NOMO-1 (cell line): ENCODE results near the gene CUL7.
"Not testable (repeated sequence)": the region's sequence is repeated elsewhere in the genome, so short reads cannot be mapped to it uniquely, and the experiment has no call there.

ENCODE experiments used
- DNase-seq, 2 experiments: peaks; one replicate each; lab custom pipeline; 2025; ENCODE audit not compliant: unreplicated experiment in 2 of 2; lab: John Stamatoyannopoulos, UW

Gene CUL7

DNA sequence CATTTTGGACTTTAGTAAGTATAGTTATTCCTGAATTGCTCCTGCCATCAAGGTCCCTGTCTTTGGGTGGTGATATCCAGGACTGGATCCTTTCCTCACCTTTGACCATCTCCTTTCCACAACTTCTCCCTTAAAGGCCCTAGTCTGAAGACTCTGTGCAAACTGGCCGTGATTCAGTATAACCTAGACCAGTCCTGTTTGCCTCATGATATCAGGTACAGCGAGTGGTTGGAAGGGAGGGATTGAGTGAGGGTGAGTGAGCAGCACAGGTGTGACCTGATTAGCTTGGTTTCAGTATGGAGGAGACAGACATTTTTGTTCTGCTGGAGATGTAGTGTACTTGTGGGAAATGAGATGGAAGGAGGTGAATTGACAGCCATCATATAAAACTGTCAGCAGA lies 34.5 kb downstream of the CUL7 start:
- DNase-seq = no peak

DNA sequence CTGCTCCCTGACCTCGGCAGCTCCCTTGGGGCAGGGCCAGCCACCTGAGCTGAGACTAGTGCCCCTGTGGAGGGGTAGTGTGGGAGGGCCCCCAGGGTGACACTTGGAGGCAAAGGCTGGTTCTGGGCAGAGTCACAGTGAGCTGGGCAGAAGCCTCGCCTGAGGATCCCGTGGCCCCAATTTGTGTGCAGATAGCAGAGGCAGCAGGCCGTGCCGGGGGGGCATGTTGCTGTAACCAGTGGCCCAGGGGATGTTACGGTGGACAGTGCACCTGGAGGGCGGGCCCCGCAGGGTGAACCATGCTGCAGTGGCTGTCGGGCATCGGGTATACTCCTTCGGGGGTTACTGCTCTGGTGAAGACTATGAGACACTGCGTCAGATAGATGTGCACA lies 36.7 kb downstream of the CUL7 start:
- DNase-seq = no peak

GRCh38 chr6:43016176-43016942 lies 37.3 kb downstream of the CUL7 start:
- DNase-seq = no peak

DNA sequence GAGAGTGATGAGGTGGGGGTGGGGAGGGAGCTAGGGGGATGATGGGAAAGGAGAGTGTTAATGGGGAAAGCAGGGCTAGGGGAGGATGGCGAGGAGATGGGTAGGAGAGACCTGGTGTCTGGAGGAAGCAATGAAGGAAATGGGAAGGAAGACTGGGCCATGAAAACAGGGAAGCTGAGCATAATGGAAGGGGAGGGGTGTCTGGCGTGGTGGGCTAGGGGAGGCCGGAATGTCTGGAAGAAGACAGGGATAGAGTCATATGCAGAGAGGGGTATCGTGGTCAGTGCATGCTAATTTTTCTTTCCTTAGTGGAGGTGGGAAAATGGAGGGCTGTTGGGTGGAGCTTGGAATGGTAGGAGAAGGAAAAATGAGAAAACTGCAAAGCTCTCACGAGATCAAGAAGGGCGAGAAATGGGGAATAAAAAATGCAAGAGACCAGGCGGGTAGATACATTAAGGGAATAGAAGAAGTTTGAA lies 39.2 kb downstream of the CUL7 start:
- DNase-seq = no peak

DNA sequence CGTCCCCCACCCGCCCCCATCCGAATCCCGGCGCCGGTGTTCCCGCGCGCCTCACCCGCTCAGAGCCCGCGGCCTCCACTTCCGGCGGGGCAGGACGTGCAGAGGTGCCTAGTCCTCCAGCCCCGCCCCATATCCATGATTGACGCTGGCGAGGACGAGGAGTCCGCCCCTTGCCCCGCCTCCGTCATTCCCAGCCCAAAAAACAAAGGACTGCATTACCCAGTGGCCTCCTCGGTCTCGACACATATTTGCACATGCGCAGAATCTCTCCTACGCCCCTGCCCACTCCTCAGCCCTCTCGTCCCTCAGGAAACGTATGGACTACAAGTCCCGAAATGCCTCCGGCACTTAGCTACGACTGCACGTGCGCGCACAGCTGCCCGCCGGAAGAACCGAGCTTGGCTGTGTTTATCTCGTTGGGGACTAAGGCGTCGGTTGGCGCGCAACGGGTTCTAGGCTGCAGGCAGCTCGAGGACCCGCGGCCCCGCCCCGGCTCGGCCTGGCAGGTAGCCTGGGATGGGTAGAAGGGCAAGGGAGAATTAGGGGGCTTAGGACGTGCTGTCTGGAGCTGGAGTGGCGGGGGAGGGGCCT lies 39.7 kb downstream of the CUL7 start, which contains the start of the genes KLHDC3 and MEA1:
KLHDC3 (plus strand) TSS at position 407 of the 591 bp plus-strand sequence. CDS start 2,944 bp downstream, outside the sequence.
MEA1 (minus strand) TSS at position 104 of the 591 bp plus-strand sequence. CDS start 133 bp downstream, outside the sequence.
- peak; percentile 99 to 100 for DNase-seq

GRCh38 chr6:43013097-43013842 lies 40.4 kb downstream of the CUL7 start:
- peak in 1 of 2 experiments; percentile 51 for DNase-seq

DNA sequence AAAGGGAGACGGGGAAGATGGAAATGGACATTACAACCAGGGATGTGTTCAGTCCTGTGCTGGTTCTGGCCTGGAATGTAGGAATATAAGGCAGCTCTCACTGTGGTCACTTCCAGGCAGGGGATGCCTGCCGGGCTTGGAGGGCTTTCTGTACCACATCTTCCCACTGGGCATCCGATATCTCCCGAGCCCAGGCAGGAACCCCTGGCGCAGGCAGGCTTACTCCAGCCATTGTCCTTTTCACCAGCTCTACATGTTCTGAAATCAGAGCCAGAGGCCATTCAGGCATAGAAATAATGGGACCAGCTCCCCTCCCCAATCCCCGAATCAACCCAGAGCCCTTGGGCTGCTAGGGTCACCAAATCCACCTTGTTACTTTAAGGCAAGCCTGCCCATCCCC lies 41.3 kb downstream of the CUL7 start:
- DNase-seq = no peak

GRCh38 chr6:43011207-43011606 lies 42.4 kb downstream of the CUL7 start:
- no peak for DNase-seq

DNA sequence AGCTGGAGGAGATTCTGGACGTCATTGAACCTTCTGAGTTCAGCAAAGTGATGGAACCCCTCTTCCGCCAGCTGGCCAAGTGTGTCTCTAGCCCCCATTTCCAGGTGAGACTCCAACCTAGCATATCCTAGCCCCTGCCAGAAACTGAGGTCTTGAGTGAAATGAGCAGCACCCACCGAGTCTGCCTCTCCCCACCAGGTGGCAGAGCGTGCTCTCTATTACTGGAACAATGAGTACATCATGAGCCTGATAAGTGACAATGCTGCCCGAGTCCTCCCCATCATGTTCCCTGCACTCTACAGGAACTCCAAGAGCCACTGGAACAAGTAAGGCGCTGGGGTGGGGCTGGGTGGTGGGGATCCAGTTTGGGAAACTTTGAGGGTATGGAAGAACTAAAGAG lies 44.5 kb downstream of the CUL7 start:
- no peak for DNase-seq

DNA sequence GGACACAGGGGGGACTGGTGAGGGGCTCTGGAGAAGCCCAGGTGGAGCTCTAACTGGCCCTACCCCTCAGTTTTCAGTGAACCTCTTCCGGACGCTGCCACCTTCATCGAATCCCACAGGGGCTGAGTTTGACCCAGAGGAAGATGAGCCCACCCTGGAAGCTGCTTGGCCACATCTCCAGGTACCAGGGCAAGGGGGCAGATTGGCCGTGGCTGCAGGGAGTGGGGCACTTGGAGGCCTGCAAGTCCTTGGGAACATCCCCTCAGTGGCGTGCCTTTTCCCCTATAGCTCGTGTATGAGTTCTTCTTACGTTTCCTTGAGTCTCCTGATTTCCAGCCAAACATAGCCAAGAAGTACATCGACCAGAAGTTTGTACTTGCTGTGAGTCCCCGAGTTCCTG lies 46.5 kb downstream of the CUL7 start:
- DNase-seq = no peak

GRCh38 chr6:43006251-43006650 lies 47.4 kb downstream of the CUL7 start:
- DNase-seq = no peak

- no peak for DNase-seq
Observed at GRCh38 chr6:43005844-43006243, 47.8 kb downstream of the CUL7 start.

GRCh38 chr6:43001843-43002242 lies 51.8 kb downstream of the CUL7 start:
- no peak for DNase-seq

GRCh38 chr6:42998205-42998604 lies 55.4 kb downstream of the CUL7 start:
- not testable (repeated sequence) for DNase-seq

GRCh38 chr6:42996513-42996912 lies 57.1 kb downstream of the CUL7 start:
- no peak for DNase-seq

- no peak for DNase-seq
Observed at GRCh38 chr6:42993445-42993844, 60.2 kb downstream of the CUL7 start.

GRCh38 chr6:42989923-42990322 lies 63.7 kb downstream of the CUL7 start:
- no peak for DNase-seq

- DNase-seq = no peak
Observed at GRCh38 chr6:42988486-42989020, 65.1 kb downstream of the CUL7 start.
